T-helper 1 cell treated with Interleukin-12 subunit alpha and Interleukin-12 subunit beta and Interleukin-4 antibody, amounts not matched to agents 30 μg/mL and 1 μg/mL, for 36 hours (primary cell): Measurements from ENCODE around the gene ATP8B1.
"Not testable (repeated sequence)": the region's sequence is repeated elsewhere in the genome, so short reads cannot be mapped to it uniquely, and the experiment has no call there.

Experiments used
- H3K27ac Mint-ChIP-seq: one replicate; pipeline ENCODE4 v1.8.0; 2021; ENCODE audit warnings: mild to moderate bottlenecking, mixed read lengths
- H3K27me3 Mint-ChIP-seq: one replicate; pipeline ENCODE4 v1.8.0; 2021; ENCODE audit warnings: low read depth, mixed read lengths
- H3K36me3 Mint-ChIP-seq: one replicate; pipeline ENCODE4 v1.8.0; 2021; ENCODE audit warnings: low read depth, mixed read lengths
- H3K4me1 Mint-ChIP-seq: one replicate; pipeline ENCODE4 v1.8.0; 2021; ENCODE audit warnings: low read depth, mixed read lengths
- H3K4me3 Mint-ChIP-seq: one replicate; pipeline ENCODE4 v1.8.0; 2021; ENCODE audit warnings: mild to moderate bottlenecking, moderate library complexity, mixed read lengths
- H3K9me3 Mint-ChIP-seq: one replicate; pipeline ENCODE4 v1.8.0; 2021; ENCODE audit warnings: mixed read lengths

The ATP8B1 gene

DNA sequence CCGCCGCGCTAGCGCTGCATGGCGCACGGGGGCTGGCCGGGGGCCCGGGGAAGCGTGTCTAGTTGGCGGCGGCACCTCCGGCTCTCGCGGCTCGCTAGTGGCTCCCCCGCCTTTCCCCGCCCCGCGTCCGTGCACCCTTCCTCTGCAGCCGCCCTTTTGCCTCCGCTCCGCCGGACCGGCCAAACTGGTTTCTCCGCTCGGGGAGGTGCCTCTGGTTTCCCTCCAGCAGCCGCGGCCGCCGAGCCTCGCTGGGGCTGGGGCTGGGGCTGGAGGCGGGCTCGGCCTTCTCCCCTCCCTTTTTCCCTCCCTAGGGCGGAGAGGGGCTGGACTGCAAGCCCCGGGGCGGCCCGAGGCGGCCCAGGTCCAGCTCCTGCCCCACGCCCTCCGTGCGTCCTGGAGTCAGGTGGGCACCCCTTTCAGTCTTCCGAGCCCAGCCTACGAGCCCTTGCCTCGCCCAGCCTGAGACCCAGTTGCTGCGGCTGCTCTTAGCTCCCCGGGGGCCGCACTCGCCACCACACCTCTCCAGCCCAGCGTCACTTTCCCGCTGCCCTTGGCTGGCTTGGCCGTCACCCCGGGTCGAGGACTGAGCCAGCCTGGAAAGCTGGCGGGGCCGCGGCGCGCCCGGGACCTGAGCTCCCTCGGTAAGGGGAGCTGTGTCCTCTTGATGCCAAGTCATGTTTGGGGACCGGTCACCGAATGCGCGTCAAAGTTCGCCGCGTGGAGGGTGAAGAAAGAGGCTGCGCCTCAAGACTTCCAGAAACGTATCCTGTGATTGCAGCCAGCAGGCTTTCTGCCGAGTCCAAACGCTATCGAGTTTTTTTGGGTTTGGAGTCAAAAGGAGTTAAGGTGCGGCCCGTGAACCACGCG, at the start of gene ATP8B1:
ATP8B1 (minus strand) TSS at position 213 of the 867 bp plus-strand sequence. CDS start 71,508 bp downstream, outside the sequence.
- H3K4me3 Mint-ChIP-seq = peak within 1 kb of the TSS; percentile 59
- H3K9me3 Mint-ChIP-seq = no peaks in the 10 kb centered on the region
- peaks cover 4% of the 10 kb centered on the region for H3K4me1 Mint-ChIP-seq
- H3K36me3 Mint-ChIP-seq = no peaks in the 10 kb centered on the region
- peaks cover 59% of the 10 kb centered on the region for H3K27me3 Mint-ChIP-seq
- no peak within 1 kb of the TSS for H3K27ac Mint-ChIP-seq

DNA sequence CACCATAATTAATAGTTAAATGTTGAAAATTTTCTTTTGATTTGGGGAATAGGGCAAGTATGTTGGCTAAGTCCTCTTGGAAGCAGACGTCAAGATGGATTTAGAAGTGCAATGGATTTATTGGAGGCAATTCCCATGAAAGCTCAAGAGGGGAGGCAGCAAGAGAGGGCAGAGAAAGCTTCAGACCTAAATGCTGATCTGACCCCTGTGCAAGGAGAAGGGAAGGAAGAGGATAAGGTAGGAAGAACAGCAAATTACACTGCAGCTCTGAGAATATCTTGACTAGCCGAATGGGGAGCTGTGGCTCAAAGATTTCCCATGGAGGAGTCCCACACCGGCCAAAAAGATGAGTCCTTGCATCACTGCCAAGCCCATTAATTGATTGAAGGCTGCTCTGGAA, 46.9 kb upstream of the ATP8B1 start:
- Mint-ChIP-seq H3K4me3 (no peak overlapping the region), H3K27me3 (peaks cover 32% of the 10 kb centered on the region), H3K4me1 (no peaks in the 10 kb centered on the region), H3K27ac (no peak overlapping the region), H3K36me3 (no peaks in the 10 kb centered on the region), H3K9me3 (no peaks in the 10 kb centered on the region)

DNA sequence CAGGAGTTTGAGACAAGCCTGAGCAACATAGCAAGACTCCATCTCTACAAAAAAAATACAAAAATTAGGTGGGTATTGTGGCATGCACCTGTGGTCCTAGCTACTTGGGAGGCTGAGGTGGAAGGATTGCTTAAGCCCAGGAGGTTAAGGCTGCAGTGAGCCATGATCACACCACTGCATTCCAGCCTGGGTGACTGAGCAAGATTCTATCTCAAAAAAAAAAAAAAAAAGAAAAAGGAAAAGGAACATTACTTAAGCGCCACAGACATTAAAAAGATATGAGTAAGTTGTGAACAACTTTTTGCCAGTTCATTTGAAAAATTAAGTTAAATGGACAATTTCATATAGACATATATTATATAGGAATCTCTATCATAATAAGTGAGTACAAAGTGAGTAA, 45.3 kb upstream of the ATP8B1 start:
- H3K9me3 Mint-ChIP-seq, H3K27ac Mint-ChIP-seq, H3K4me1 Mint-ChIP-seq, H3K36me3 Mint-ChIP-seq, H3K4me3 Mint-ChIP-seq: not testable (repeated sequence)
- peaks cover 48% of the 10 kb centered on the region for H3K27me3 Mint-ChIP-seq

DNA sequence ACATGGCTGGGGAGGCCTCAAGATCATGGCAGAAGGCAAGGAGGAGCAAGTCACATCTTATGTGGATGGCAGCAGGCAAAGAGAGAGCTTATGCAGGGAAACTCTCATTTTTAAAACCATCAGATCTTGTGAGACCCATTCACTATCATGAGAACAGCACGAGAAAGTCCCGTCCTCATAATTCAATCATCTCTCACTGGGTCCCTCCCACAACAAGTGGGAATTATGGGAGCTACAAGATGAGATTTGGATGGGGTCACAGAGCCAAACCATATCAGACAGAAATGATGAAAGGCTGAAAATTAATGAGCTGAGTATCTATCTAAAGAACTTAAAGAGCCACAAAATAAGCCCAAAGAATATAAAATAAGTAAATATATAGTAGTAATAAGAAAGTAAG, 44.3 kb upstream of the ATP8B1 start:
- H3K4me3 Mint-ChIP-seq, H3K4me1 Mint-ChIP-seq, H3K9me3 Mint-ChIP-seq, H3K36me3 Mint-ChIP-seq, H3K27ac Mint-ChIP-seq: not testable (repeated sequence)
- H3K27me3 Mint-ChIP-seq = peaks cover 58% of the 10 kb centered on the region

DNA sequence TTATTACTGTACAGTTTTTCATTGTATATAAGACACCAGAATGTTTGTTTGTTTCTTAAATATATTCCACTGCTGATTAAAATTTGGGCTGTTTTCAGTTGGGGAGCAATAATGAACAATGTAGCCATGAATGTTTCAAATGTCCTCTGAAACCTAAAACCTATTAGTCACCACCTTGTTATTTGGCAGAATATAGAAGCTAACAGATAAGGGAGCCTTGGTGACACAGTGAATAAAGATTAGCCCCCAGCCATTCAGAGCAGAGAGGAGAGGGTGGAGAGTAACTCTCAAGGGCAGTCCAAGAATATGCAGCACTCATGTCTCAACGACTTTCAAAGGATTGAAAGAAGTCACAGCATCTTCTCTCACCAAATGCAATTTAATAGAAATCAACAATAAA, 43.1 kb upstream of the ATP8B1 start:
- H3K27ac Mint-ChIP-seq = no peak overlapping the region
- H3K36me3 Mint-ChIP-seq = no peaks in the 10 kb centered on the region
- H3K4me1 Mint-ChIP-seq = peaks cover 12% of the 10 kb centered on the region
- H3K9me3 Mint-ChIP-seq = no peaks in the 10 kb centered on the region
- peaks cover 59% of the 10 kb centered on the region for H3K27me3 Mint-ChIP-seq
- no peak overlapping the region for H3K4me3 Mint-ChIP-seq

DNA sequence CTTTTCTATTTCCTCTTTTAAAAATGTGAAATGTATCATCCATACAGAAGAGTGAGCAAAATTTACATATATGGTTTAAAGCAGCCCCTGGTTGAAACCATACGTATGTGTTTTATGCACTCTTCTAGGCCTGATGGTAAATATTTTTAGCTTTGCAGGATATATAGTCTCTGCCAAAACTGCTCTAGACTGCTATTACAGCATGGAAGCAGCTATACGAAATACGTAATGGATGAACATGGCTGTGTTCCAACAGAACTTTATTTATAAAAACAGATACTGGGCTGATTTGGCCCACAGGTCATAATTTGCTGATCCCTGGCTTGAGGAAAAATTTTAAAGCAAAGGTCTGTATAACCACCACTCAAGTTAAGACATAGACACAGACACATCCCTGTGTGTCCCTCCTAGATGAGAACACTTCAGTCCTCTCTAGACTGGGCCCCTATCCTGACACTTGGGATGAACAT, 42.5 kb upstream of the ATP8B1 start:
- Mint-ChIP-seq H3K9me3 (no peaks in the 10 kb centered on the region), H3K4me3 (no peak overlapping the region), H3K36me3 (no peaks in the 10 kb centered on the region), H3K27ac (no peak overlapping the region), H3K4me1 (peaks cover 15% of the 10 kb centered on the region), H3K27me3 (peaks cover 60% of the 10 kb centered on the region)

DNA sequence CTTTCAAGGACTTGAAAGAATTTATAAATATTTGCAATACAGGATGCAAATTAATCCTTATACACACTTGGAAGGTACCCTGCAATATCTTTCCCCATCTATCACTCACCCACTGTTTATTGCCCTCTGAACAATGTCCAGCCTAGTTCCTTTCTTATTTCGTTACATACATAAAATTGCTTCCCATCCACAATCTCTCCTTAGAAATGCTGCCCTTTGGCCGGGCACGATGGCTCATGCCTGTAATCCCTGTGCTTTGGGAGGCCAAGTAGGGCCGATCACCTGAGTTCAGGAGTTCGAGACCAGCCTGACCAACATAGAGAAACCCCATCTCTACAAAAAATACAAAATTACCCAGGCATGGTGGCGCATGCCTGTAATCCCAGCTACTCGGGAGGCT, 41.2 kb upstream of the ATP8B1 start:
- Mint-ChIP-seq H3K36me3 (no peaks in the 10 kb centered on the region), H3K4me1 (peaks cover 15% of the 10 kb centered on the region), H3K4me3 (no peak overlapping the region)

DNA sequence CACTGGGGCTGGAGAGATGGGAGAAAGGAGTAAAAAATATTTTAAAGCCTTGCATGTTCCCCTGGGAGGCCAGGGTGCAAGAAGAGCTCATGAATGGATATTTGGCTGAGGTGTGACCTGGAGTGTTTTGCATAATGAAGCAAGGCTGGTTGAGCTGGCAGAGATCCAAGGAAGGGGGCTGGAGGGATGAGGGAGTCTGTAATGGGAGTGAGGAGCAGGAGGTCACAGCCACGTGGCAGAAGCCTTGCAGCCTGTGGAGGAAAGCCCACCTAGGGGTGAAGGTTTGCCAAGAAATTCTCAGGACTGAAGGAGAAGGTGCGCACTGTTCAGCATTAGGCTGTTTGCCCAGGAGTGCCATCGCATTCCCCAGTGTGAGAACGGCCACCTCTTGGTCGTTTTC, 40.3 kb upstream of the ATP8B1 start:
- peaks cover 18% of the 10 kb centered on the region for H3K4me1 Mint-ChIP-seq
- H3K36me3 Mint-ChIP-seq = no peaks in the 10 kb centered on the region
- H3K4me3 Mint-ChIP-seq = no peak overlapping the region
- H3K9me3 Mint-ChIP-seq = no peaks in the 10 kb centered on the region
- peaks cover 58% of the 10 kb centered on the region for H3K27me3 Mint-ChIP-seq
- H3K27ac Mint-ChIP-seq = no peak overlapping the region

More for the DNA sequence above, 41.2 kb upstream of the ATP8B1 start:
- H3K9me3 Mint-ChIP-seq = no peaks in the 10 kb centered on the region
- peaks cover 54% of the 10 kb centered on the region for H3K27me3 Mint-ChIP-seq
- H3K27ac Mint-ChIP-seq = no peak overlapping the region

DNA sequence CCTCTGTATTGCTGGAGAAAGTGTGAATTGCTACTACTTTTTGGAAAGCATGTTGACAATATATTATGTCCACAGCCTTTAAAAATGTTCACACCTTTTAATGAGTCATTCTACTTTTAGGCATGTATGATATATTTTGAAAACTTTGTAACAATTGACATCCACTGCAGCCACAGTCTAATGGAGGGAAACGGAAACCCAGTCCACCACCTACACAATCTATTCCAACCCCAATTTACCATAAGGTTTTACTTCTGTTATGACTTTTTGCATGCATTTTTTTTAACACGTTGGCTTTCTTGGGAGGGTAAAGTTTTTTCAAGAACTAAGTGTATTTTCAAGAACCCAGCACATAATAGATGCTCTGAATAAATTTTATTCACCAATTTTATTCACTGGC, 38.5 kb upstream of the ATP8B1 start:
- Mint-ChIP-seq H3K9me3 (no peaks in the 10 kb centered on the region), H3K27me3 (peaks cover 62% of the 10 kb centered on the region), H3K4me1 (peaks cover 23% of the 10 kb centered on the region), H3K27ac (peak overlapping the region; percentile 6), H3K36me3 (no peaks in the 10 kb centered on the region), H3K4me3 (peak overlapping the region; percentile 21)

DNA sequence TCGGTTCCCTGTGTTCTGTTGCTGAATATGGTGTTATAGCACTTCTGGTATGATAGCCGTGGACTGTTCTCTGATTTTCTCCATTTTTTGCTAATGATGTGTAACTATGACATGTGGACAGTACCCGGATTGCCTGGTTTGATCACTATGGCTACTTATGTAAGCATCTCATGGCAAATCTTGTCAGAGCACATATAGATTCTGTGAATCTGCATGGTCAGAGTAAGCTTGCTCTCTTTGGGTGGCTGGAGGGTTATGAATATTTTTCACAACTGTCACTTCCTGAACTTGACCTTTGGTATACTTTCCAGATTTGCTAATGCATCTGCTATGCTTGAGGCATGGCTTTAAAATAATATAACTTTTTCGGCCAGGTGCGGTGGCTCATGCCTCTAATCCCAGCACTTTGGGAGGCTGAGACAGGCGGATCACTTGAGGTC, 36.8 kb upstream of the ATP8B1 start:
- H3K36me3 Mint-ChIP-seq = no peaks in the 10 kb centered on the region
- H3K4me3 Mint-ChIP-seq = no peak overlapping the region
- H3K27me3 Mint-ChIP-seq = peaks cover 56% of the 10 kb centered on the region
- H3K4me1 Mint-ChIP-seq = peaks cover 23% of the 10 kb centered on the region
- H3K9me3 Mint-ChIP-seq = no peaks in the 10 kb centered on the region
- no peak overlapping the region for H3K27ac Mint-ChIP-seq

DNA sequence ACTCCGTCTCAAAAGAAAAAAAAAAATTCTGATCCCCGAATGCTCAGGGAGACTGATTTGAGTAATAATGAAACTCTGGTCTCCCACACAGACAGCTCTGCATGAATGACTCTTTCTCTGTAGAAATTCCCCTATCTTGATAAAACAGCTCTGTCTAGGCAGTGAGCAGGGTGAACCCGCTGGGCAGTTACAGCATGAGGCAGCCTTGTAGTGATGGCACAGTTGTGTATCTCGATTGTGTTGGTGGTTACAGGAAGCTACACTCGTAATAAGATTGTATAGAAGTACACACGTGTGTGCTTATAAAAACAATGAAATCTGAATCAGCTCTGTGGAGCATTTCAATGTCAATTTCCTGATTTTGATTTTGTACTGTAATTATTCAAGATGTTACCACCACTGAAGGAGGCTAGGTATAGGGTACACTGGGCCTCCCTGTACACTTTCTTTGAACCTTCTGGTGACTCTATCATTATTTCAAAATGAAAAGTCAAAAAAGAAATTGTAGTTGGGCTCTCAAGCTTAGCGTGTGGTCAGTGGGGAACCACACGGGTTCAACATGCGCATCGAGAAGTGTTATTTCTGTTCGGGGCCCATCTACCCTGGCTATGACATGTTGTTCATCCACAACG, 34.9 kb upstream of the ATP8B1 start:
- no peak overlapping the region for H3K4me3 Mint-ChIP-seq
- peaks cover 39% of the 10 kb centered on the region for H3K27me3 Mint-ChIP-seq
- H3K4me1 Mint-ChIP-seq = peaks cover 35% of the 10 kb centered on the region
- H3K9me3 Mint-ChIP-seq = peaks cover under 1% of the 10 kb centered on the region
- peak overlapping the region; percentile 2 for H3K27ac Mint-ChIP-seq
- peaks cover 2% of the 10 kb centered on the region for H3K36me3 Mint-ChIP-seq

DNA sequence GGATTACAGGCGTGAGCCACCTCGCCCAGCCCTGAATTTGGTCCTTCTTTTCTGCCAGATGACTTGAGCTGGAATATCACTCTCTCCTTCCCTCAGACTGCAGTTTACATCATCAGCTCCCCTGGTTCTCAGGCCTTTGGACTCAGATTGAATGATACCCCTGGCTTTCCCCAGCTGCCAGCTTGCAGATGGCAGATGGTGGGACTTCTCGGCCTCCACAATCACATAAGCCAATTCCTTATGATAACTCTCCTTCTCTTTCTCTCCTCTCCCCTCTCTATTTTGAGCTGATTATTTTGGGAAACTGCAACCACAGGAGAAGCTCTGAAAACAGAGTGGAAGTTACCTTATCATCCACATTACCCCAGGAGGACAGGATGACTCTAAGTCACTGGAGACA, 33.4 kb upstream of the ATP8B1 start:
- Mint-ChIP-seq H3K4me1 (peaks cover 33% of the 10 kb centered on the region), H3K27me3 (peaks cover 30% of the 10 kb centered on the region), H3K4me3 (no peak overlapping the region), H3K9me3 (peaks cover 15% of the 10 kb centered on the region), H3K27ac (no peak overlapping the region), H3K36me3 (peaks cover 11% of the 10 kb centered on the region)

DNA sequence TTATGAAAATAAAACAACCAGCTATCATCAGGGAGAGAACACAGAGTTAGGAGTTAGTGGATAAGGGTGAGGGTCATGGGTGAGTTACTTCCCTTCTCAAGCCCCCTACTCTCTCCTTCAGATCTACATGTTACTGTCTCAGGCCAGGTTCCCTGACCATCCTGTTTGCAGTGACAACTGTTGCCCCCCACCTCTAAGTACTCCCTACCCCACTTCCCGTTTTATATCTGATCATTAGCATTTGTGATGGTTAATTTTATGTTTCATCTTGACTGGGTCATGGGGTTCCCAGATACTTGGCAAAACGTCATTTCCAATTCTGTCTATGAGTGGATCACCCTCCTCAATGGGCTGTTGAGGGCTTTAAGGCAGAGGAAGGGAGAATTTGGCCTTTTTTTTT, 32.8 kb upstream of the ATP8B1 start:
- Mint-ChIP-seq H3K27ac (no peak overlapping the region), H3K4me1 (peaks cover 29% of the 10 kb centered on the region), H3K9me3 (peaks cover 18% of the 10 kb centered on the region), H3K4me3 (no peak overlapping the region), H3K36me3 (peaks cover 11% of the 10 kb centered on the region), H3K27me3 (peaks cover 26% of the 10 kb centered on the region)

DNA sequence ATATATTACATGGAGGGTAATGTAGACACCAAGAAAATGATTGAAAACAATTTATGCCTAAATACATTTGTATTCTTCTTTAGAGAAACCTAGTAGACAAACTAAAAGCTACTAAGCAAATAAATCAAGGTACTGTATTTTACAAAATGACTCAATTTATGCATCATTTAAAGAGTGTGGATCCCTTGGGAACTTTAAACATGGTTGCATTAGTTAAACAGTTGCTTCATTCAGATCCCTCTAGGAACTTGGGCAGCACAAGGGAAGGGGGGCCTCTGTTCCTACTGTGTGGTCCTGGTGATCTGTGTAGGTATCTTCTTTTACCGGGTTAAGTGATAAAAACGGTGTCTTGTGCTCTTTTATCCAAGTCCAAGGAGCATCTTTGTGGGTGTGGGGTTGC, 31.5 kb upstream of the ATP8B1 start:
- Mint-ChIP-seq H3K4me3 (no peak overlapping the region), H3K27me3 (peaks cover 26% of the 10 kb centered on the region), H3K36me3 (peaks cover 14% of the 10 kb centered on the region), H3K4me1 (peaks cover 29% of the 10 kb centered on the region), H3K9me3 (peaks cover 22% of the 10 kb centered on the region), H3K27ac (no peak overlapping the region)
